GM20000 (cell line): ENCODE measurements around the gene MYZAP.

Source experiments
- DNase-seq: peaks from one replicate; pipeline ENCODE4 v3.0.0; 2012; ENCODE audit warnings: low spot score
- CTCF ChIP-seq: IDR thresholded peaks from 2 replicates; pipeline ENCODE4 v1.5.1; 2012; ENCODE audit warnings: mild to moderate bottlenecking, control low read depth; ENCODE audit errors: extremely low read depth, missing control alignments

The MYZAP gene

GRCh38 chr15:57592426-57592825 is 722 bp downstream of the MYZAP start:
- DNase-seq, result no peak
- no peak for TF ChIP-seq CTCF

- no peak for TF ChIP-seq CTCF
- DNase-seq, result no peak
Observed at GRCh38 chr15:57592836-57593420, 1.2 kb downstream of the MYZAP start.

GRCh38 chr15:57594479-57594878 is 2.8 kb downstream of the MYZAP start:
- no peak for TF ChIP-seq CTCF
- DNase-seq, result no peak

GRCh38 chr15:57595011-57595866 is 3.5 kb downstream of the MYZAP start:
- no peak for DNase-seq
- no peak for TF ChIP-seq CTCF

- no peak for DNase-seq
- no peak for TF ChIP-seq CTCF
Observed at GRCh38 chr15:57596301-57596855, 4.7 kb downstream of the MYZAP start.

GRCh38 chr15:57596978-57597377 is 5.3 kb downstream of the MYZAP start:
- TF ChIP-seq CTCF, result no peak
- DNase-seq, result no peak

GRCh38 chr15:57597431-57597830 is 5.7 kb downstream of the MYZAP start:
- DNase-seq, result no peak
- TF ChIP-seq CTCF, result no peak
